Measurements from ENCODE around the gene COX20. TPM values are rescaled to one million over a fixed set of nuclear protein-coding genes. Genes with fewer than 3 reads are reported as not detected.

Gene COX20
- total and polyA plus RNA-seq, 2 of the 13 experiments (the other 11 are each of a cell fraction or from before 2014, with no cell fraction given): 34.4 to 95.8 TPM

GRCh38 chr1:244862699-244863490 lies 27.4 kb downstream of the COX20 start (continued):
- TF ChIP-seq ZBTB40 (IDR thresholded peaks at IDR 0.05) (no peak), ZBTB40 (CRISPR knock-in tag; IDR thresholded peaks at IDR 0.05) (no peak), ZNF547 (CRISPR knock-in tag; IDR thresholded peaks at IDR 0.05) (0 out of 2 replicates have a peak, but pooled peaks have one; percentile 23), CHD2 (IDR thresholded peaks at IDR 0.05; ENCODE audit: low read depth, low read length) (peak; percentile 68), ZNF34 (CRISPR knock-in tag; IDR thresholded peaks at IDR 0.05; ENCODE audit: borderline replicate concordance) (peak; percentile 41; the same call in 1 of the 2 replicates), MED1 (CRISPR knock-in tag; IDR thresholded peaks at IDR 0.05) (peak; percentile 63), ZNF205 (CRISPR knock-in tag; IDR thresholded peaks at IDR 0.05) (no peak), TAF1 (CRISPR knock-in tag; IDR thresholded peaks at IDR 0.05) (no peak), ZNF816 (CRISPR knock-in tag; IDR thresholded peaks at IDR 0.05; ENCODE audit: borderline replicate concordance) (peak; percentile 49; the same call in 1 of the 2 replicates), RAD51 (IDR thresholded peaks at IDR 0.05; ENCODE audit: borderline replicate concordance) (no peak), ZNF24 (IDR thresholded peaks at IDR 0.05) (no peak), THAP11 (CRISPR knock-in tag; IDR thresholded peaks at IDR 0.05) (peak; percentile 74), ZXDC (CRISPR knock-in tag; IDR thresholded peaks at IDR 0.05) (peak; percentile 61; the same call in 1 of the 2 replicates), ZSCAN20 (CRISPR knock-in tag; IDR thresholded peaks at IDR 0.05; ENCODE audit: borderline replicate concordance) (peak; percentile 27; the same call in 1 of the 2 replicates), BRF2 (CRISPR knock-in tag; IDR thresholded peaks at IDR 0.05) (no peak), NFE2L1 (CRISPR knock-in tag; IDR thresholded peaks at IDR 0.05; ENCODE audit: borderline replicate concordance) (no peak), SP5 (CRISPR knock-in tag; IDR thresholded peaks at IDR 0.05; ENCODE audit: borderline replicate concordance, low read depth) (no peak), FOXA3 (CRISPR knock-in tag; IDR thresholded peaks at IDR 0.05) (no peak)

Data from HepG2 (cell line).